Embryonic facial prominence (tissue), 1 donor: ENCODE data around the gene NYAP2.

ENCODE experiments used
- DNase-seq: peaks from one replicate; pipeline ENCODE4 v3.0.0-alpha.2; 2016; ENCODE audit errors: extremely low spot score

The NYAP2 gene

GRCh38 chr2:225428360-225428759, 28.9 kb downstream of the NYAP2 start:
- no peak for DNase-seq

DNA sequence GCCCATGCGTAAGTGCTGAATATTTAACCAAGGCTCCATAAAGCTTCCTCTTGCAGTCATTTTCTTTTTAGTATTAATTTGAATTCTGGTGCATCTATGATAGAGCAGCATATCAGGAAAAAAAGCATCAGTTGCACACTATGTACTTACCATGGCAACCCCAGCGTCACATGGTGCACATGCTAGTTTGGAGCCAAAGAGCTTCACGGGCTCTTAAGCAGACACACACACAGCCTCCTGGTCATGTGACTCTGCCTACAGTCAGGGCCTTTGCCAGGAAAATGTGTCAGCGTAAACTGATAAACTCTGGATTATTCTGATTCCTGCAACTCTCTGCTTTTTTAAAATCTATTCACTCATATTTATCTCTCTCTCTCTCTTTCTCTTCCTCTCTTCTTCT, 30.2 kb downstream of the NYAP2 start:
- DNase-seq: peak; percentile 61

DNA sequence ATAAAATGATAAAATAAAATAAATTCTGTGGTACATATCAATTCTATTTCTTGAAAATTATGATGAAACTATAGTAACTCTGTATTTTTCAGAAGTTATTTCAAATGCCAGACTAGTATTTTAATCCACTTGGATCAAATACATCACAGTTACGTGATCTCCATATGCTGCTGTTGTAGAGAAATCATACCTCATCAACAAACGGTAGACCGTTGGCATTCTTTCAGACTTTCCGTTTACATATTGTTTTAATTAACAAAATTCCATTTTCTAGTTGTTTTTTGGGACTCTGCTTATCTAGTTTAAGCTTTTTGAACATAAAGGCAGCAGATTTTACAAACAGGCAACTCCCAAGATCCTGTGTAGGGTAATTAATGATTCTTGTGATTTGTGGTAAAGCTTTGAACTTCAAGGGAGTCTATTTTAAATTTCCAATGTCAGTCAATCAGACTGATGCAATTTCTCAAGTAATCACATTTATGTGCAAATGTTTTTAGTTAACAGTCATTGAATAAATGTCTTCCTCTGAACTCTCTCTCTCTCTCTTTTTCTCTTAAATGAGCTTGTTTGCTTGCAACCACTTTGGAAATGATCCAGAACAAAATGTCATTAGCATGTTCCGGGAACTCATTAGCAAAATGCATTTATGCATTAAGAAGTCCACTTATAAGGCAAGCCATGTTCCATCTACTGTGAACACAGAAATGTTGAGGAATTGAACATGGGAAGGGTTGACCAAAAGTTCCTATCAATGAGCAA, 31.8 kb downstream of the NYAP2 start:
- peak; percentile 35 for DNase-seq

DNA sequence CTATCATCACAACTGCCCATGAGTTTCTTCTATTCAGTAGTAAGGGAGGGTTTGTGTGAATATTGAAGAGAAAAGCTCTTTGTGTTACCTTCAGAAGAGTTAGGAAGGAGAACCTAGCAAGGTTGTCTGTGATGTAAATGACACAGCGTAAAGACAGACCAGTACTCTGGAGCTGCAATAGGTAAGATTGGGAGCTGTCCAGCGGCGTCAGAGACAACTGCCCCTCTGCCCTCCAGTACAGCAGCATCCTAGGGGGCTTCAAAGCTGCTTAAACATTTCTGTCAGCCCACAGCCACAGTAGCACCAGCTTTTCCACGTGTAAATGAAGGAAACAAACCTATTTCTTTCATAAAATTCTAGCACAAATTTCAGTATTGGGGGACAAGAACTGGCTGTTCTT, 34.5 kb downstream of the NYAP2 start:
- no peak for DNase-seq

DNA sequence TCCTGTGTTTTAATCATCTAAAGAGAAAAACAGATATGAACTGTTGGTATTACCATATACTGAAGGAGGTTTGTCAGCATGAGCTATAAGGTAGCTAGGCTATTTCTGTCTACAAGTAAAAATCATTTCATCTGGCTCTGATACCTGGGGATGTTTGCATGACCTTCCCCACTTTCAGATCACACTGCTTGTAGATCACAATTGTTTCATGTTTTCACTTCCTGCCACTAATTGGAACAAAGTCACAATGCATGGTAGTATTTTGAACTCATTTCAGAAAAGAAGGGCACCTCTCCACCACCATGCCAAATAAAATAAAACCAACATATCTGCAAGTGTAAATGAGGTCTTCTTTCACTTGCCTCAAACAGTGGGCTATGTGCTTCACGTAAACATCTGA, 37.8 kb downstream of the NYAP2 start:
- DNase-seq: no peak

DNA sequence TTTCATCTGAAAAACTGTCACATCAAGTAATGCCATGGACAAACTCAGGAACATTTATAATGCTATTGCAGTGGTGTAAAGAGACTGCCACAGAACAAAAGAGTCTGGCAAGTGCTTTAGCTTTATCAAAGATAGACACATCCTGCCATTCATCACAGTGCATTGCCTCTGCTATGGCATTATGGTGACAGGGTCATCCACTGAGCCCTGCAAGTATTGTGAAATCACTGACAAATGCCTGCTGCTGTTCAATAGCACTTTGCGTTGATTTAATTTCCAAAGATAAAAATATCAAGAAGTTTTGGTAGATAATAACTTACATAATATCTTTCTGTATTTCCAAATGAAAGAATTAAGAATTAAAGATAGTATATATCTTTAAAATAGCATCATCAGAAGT, 38.7 kb downstream of the NYAP2 start:
- no peak for DNase-seq

GRCh38 chr2:225452677-225453076, 53.2 kb downstream of the NYAP2 start:
- no peak for DNase-seq

DNA sequence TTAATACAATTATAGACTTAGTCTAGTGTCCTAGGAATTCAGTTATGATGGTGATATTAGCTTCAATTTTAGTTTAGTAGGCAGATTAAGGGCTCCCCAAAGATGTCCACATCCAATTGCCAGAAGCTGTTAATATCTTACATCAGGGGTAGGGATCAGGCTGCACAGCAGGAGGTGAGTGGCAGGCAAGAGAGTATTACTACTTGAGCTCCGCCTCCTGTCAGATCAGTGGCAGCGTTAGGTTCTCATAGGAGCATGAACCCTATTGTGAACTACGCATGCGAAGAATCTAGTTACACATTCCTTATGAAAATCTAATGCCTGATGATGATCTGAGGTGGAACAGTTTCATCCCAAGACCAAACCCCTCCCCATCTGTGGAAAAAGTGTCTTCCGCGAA, 54.9 kb downstream of the NYAP2 start:
- DNase-seq: no peak

DNA sequence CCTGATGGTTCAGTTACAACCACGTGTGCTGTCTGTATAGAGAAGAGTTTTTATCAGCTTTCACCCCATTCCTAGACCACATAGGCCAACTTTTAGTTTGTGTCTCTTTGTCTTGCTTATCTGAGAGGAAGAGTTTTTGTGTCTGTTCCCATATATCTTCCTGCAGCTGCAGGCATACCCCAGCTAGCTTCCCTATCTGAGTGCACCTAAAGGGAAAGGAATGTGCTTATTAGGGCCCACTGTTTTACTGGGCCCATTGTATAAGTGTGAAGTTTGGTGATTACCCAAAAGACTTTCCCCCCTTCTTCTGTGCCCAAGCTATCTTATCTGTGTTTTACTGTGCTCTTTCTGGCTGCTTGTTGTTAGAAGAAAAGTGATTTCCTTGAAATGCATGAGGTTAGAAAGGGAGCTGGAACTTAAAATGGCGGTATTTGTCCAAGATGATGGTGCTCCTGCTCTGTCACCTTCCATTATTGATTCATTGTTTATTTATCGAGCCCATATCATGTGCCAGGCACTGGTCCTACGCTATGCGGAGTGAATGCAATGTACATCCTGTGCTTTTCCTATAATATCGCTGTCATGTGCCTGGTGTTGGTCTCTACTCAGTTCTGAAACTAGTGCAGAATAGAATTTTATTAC, 57.2 kb downstream of the NYAP2 start:
- DNase-seq: no peak

GRCh38 chr2:225457482-225457881, 58.0 kb downstream of the NYAP2 start:
- no peak for DNase-seq

DNA sequence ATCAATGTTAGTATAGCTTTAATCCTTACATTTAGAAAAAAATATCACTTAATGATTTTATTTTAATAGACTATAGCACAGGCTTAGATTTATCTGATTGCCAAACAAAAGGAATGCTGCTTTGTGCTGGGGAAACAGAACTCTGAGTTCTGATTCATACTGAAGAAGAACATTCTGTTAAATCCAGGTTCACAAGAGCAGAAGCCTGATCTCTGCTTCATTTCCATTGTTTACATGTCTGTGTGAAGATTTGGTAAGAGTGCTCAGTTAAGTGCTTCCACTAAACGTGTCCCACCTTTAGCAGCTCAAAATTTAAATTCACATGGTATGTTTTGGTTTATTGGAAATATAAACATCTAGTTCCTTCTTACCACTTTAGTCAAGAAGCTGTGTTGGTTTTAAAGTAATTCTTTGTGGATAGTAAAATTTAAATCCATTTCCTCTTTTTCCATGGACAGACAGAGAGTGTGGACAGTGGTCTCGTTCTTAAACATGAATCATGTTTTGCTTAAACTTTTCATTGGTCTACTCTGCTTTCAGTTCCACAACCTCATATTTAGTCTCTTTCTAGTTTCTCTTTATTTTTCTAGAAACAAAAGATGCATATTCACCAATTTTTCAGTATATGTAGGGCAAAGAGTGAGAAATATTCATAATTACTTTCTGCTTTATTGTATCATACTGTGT, 59.1 kb downstream of the NYAP2 start:
- no peak for DNase-seq

DNA sequence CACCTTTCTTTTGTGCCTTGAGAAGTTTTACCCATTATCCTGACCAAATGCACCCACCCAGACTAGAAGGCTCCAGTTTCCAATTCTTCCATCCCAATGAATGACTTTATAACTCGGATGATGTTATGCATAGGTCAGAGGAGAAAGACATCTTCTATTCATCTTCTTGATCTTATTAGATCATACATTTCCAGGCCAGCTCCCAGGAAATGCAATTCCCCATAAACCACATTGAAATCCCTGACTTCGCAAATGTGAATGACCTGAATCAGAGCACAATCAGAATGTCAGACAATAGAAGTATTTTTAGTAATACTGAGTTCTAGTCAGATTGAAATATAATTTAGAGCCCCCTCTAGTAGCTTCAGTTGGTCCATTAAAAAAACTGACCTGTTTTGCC, 62.9 kb downstream of the NYAP2 start:
- DNase-seq: no peak

DNA sequence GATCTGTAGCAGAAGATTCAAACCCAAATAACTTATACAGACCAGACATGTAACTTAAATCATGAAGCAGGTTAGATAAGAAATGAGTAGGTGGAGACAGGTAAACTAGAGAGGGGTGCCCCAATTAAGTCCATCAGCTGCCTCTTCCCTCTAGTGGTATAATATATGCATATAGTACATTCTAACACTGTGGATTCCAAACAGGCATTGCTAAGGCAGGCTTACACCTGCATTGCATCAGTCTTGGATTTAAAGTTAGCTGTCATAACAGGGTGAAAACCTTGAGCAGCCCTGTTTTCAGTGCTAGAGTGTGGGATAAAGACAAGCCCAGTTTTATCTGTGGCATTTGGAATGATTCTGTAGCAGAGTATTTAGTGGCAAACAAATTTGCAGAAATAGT, 63.4 kb downstream of the NYAP2 start:
- DNase-seq: no peak

- no peak for DNase-seq
Observed at GRCh38 chr2:225463449-225463848, 63.9 kb downstream of the NYAP2 start.

DNA sequence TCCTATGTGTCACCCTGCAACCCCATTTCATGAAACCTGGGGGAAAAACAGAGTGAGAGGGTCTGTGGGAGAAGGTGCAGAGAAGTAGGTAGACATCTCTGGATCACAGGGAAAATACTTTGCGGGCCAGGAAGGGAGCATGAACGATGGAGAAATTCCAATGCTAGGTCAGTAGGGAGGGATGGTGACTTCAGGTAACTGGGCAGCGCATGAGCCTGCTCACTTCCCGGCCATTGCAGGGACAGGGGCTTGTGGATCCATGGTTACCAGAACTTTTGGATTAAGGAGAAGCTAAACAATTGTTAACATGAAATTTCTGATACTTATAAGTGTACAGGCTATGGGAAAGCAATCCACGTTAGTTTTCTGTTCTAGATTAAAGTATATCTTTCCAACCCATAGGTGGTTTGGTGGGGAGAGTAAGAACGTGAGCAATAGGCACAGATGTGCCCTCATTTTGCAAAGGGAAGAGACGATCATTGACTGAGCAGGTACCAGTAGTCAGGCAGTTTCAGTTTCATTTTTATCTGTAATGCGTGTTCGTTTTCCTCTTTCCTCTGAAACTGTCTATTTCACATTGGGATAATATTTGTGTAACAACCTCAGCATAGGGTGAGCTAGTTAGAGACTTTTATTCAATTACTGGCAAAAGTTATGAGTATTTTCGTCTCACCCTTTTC, 65.0 kb downstream of the NYAP2 start:
- no peak for DNase-seq

DNA sequence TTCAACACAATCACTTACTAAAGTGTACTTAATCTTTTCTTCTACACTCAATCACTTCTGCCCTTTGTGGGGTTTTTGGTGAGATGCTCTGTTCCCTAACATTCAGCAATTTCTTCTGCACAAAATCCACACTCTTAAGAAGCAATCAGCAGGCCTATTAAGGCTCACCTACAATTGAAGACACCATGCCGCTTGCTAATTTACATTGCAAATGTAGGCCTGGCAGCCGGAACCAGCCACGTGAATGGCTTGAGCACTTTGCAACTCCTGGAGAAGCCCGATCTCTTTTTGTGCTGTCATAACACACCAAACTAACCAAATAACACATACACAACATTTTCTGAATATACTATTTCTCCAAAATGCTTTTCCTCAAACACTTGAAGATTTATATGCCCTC, 66.3 kb downstream of the NYAP2 start:
- no peak for DNase-seq

DNA sequence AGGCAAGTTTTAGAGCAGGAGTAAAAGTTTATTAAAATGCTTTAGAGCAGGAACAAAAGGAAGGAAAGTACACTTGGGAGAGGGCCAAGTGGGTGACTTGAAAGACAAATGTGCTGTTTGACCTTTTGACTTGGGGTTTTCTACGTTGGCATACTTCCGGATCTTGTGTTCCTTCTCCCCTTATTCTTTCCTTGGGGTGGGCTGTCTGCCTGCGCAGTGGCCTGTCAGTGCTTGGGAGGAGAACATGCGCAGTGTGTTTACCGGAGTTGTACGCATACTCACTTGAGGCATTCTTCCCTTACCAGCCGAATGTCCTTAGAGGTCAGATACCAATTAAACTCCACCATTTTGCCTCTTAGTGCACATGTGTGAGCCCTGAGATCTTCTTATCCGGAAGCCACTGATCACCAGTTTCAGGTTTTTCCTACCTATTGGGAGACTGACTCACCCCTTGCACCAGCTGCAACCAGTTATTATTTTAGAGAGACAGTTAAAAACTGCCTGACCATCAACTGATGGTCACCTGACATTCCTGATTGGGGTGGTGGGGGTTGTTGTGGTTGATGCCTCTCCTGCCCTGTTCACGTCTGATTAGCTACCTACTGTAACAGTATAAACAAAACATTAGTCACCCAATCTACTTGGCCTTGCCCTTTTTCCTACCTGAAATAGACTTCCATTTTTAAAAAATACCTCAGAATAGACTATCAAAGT, 67.5 kb downstream of the NYAP2 start:
- DNase-seq: no peak

DNA sequence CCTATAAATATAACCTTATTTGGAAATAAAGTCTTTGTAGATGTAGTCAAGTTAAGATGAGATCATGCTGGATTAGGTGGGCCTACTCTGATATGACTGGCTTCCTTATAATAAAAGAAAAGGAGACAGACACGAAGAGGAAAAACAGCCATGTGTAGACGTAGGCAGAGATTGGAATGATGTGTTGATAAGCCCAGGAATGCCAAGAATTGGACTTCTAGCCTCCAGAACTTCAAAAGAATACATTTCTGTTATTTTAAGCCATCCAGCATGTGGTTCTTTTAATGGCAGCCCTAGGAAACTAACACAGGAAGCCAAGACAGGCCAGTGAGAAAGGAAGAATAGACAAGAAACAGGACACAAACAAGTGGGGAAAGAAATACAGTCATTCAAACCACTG, 68.6 kb downstream of the NYAP2 start:
- no peak for DNase-seq

GRCh38 chr2:225471039-225471438, 71.5 kb downstream of the NYAP2 start:
- no peak for DNase-seq

- DNase-seq: no peak
Observed at GRCh38 chr2:225471482-225471881, 72.0 kb downstream of the NYAP2 start.

- DNase-seq: no peak
Observed at GRCh38 chr2:225472161-225472560, 72.7 kb downstream of the NYAP2 start.

- DNase-seq: no peak
Observed at GRCh38 chr2:225479386-225479785, 79.9 kb downstream of the NYAP2 start.
